Renal pelvis (tissue), 4 donors: ENCODE data around the gene MARK2. TPM values are rescaled to one million over a fixed set of nuclear protein-coding genes. Genes with fewer than 3 reads are reported as not detected.
"Not testable (repeated sequence)": the region's sequence is repeated elsewhere in the genome, so short reads cannot be mapped to it uniquely, and the experiment has no call there.

ENCODE experiments used
- DNase-seq: peaks from one replicate; pipeline ENCODE4 v3.0.0-alpha.2; 2013
- polyA plus RNA-seq, 3 donors: library from polyadenylated mRNA; unstranded; fragments of 120-200 nt; gene quantifications; one replicate each; pipeline ENCODE4 v1.2.1, GENCODE V29; 2013; ENCODE audit not compliant: insufficient read length in 3 of 3

Gene MARK2
- polyA plus RNA-seq, 3 donors = 35.5 to 36.7 (median 35.8) TPM

GRCh38 chr11:63850920-63851319 is 12.0 kb downstream of the MARK2 start:
- no peak for DNase-seq

- no peak for DNase-seq
Observed at GRCh38 chr11:63851364-63851763, 12.5 kb downstream of the MARK2 start.

DNA sequence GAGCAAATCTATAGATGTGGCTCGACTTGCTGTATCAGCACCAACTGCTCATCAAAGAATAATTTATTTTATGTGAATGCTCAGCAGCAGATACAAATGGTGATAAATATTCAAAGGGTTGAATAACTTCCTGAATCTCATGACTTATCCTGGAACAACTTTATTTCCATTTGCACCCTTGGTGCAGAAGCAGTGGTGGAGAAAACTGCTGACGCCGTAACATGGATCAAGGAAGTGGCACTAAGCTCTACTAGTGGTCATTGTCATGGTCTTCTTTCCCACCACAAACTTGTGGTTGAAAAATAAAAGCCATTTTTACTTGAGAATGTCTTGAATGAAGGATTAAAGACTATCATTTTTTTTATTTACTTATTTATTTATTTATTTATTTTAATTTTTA is 14.6 kb downstream of the MARK2 start:
- DNase-seq = no peak

- no peak for DNase-seq
Observed at GRCh38 chr11:63854696-63855095, 15.8 kb downstream of the MARK2 start.

GRCh38 chr11:63855975-63856374 is 17.1 kb downstream of the MARK2 start:
- no peak for DNase-seq

GRCh38 chr11:63858628-63859550 is 20.0 kb downstream of the MARK2 start:
- DNase-seq = no peak

DNA sequence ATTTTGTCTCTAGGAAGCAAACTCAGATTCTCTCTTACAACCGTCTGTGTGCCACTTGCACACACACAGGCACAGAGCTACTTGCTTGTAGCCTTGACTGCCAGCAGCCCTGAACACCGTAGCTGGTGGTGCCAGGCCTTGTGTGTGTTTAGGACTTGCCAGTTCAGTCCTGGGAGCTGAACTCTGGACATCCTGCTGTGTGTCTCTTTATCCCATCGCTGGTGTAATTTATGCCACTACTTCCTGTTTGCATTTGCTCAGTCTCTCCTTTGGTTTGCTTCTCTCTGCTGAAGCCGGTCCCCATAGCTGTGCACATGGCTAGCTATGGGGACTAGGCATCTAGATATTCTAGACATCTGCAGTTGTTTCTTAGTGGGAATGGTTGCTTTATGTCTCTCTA is 24.0 kb downstream of the MARK2 start:
- DNase-seq = no peak

DNA sequence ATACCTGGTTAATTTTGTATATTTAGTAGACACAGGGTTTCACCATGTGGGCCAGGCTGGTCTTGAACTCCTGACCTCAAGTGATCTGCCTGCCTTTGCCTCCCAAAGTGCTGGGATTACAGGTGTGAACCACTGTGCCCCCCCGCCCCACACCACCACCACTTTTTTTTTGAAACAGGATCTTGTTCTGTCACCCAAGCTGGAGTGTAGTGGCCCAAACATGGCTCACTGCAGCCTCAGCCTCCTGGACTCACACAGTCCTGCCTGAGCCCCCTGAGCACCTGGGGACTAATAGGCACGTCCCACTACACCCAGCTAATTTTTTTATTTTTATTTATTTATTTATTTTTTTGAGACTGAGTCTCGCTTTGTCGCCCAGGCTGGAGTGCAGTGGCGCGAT is 24.7 kb downstream of the MARK2 start:
- not testable (repeated sequence) for DNase-seq

GRCh38 chr11:63866211-63866610 is 27.3 kb downstream of the MARK2 start:
- DNase-seq = no peak

GRCh38 chr11:63867511-63867910 is 28.6 kb downstream of the MARK2 start:
- DNase-seq = no peak

DNA sequence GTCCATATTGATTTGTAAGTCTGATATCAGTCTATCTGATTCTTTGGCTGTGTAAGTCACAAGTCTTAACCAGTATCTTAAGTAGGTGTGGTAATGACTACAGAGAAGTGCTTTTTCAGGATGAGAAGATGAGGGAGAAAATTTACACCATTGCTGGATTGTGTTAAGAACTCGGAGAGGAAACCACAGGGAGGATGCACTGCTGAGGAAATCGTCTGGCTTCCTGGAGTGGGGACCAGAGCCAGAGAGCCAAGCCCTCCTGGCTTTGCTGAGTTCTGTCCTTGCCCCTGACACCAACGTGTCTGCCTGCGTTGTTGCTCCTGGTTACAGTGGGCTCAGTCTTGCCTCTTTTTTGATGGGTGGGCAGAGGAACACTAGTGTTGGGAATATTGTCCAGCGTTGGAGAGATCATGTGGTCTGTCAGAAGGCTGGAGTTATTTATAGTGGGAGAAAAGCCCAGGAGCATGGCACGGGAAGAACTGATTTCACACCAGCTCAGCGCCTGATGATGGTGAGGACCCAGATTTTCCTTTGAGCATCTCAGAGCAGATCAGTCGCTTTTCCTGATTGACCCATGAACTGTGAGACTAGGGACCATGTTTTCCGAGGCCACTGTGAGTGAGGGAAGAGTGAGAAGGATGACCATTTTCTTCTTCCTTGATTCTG is 29.6 kb downstream of the MARK2 start:
- DNase-seq = no peak

DNA sequence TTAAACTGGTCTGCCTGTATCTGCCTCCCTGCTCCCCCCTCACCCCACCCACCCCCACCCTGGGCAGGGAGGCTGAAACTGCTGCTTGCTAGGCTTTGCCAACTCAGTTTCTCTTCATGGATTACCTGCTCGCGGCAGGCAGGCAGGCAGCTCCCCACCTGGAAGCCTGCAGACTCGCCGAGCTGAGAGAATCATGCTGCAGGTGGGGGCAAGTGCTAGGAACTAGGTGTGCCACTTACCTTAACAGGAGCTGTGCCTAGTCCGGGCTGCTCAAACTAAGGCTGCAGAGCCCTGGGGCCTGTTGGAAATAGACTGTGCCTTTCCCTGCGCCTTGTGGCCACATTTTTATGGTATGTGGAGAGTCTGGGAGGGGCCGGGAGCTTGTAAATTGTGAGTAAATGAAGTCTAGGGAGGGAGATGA is 30.3 kb downstream of the MARK2 start:
- DNase-seq = no peak

GRCh38 chr11:63869683-63870082 is 30.8 kb downstream of the MARK2 start:
- DNase-seq = no peak

GRCh38 chr11:63870351-63871140 is 31.6 kb downstream of the MARK2 start:
- DNase-seq = no peak

DNA sequence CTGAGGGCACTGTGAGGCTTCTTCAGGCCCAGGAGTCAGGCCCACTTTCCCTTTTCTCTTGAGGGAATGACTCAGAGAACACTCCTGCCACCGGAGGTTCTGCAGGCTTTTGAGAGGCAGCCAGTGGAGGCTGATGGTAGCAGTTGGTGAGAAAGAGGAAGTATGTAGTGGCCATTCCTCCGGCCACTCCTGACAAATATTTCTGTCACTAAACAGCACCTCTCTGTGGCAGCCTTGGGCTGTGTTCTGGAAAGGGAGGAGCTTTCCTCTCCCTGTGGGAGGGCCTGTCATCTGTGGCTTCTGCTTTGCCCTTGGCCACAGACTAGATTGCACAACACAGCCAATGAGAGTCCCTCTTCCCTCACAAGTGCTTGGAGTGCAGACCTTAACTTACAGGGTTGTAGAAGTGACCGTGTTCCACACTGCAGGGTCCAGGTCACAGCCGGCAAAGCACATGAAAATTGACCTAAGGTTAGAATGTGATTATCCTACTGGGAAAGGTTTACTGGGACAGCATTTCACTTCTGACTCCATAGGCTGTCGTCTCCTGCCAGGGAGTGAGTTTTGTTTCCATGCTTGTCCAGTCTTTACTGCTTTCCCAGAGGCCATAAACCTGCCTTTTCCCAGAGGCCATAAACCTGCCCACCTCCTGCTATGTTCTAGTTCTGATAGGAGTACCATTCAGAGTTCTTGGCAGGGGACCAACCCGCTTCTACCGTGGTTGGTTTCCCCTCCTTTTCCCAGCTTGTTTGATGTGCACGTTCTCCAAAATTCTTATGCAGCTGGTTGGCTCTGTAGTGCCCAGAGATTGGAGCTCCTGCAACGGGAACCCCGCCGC is 33.3 kb downstream of the MARK2 start:
- peak; percentile 79 for DNase-seq

DNA sequence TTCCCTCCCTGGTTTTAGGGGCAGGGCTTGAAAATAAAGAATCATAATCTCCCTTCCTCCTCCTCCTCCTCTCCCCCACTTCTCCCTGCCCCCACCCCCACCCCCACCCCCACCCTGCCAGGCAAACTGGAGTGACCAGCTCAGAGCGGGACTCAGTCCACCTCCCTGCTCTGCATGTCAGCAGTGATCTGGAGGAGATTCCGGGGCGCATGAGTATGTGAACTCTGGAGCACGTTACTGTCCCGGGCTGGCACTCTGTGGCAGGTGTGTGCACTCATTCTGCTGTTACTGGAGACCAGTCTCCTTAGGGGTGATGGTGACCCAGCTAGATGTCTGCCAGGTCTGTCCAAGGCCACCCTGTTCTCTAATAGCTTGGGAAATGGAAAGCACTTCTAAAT is 33.9 kb downstream of the MARK2 start:
- no peak for DNase-seq

GRCh38 chr11:63873311-63873710 is 34.4 kb downstream of the MARK2 start:
- DNase-seq = no peak

DNA sequence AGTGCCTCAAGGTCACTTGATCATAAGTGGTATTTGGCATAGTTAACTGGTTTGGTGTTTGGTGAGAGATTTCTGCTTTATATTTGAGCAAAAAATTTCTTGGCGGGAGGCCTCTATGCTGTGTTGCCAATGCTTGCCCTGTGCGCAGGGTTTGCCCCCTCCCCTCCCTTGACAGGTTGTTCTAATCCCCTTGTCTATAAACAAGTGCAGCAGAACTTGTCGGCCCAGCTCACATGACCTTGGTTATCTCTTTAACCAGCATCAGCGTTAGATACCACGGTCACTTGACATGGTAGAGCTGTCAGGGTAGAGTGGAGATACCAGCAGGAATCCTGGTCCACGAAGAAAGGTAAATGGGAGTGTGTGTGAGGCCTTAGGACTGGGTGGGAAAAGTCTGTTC is 35.6 kb downstream of the MARK2 start:
- no peak for DNase-seq

- no peak for DNase-seq
Observed at GRCh38 chr11:63875506-63876065, 36.7 kb downstream of the MARK2 start.

DNA sequence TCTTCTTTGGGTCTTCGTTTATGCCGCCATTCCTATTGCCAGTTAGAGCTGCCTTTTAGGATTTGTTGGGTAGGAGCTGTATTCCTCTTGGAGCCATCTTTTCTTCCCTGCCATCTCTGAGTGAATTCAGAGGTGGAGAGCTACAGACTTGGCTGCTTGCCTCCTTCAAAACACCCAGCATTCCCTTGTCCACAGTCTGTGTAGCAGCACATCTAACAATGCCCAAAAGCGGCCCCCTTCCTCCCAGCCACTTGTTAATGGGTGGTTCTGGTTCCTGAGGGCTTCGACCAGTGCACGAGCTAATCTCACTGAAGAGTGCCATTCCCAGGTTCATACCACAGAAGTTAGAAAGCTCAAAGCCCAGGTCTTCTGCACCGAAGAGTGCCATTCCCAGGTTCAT is 37.7 kb downstream of the MARK2 start:
- no peak for DNase-seq

GRCh38 chr11:63877658-63878241 is 38.8 kb downstream of the MARK2 start:
- no peak for DNase-seq
